IMR-90 (cell line): ENCODE data around the gene RPGRIP1L. TPM values are rescaled to one million over a fixed set of nuclear protein-coding genes. Genes with fewer than 3 reads are reported as not detected.

Experiments used
- ATAC-seq: fragments of 200-7000 bp; cut with Tn5 transposase; 2 replicates; pipeline ENCODE4 v1.9.1; 2020; ENCODE audit warnings: low read depth, mild to moderate bottlenecking, moderate library complexity
- BruUV-seq: library from RNA; stranded (reverse); fragments of 400-500 nt; replicated peaks from 2 replicates; lab custom pipeline; 2021; lab: Mats Ljungman, UMichigan
- CTCF ChIA-PET: fragments of 300-600 bp; formaldehyde crosslinking; extraction: SDS; loops from one replicate; lab custom pipeline; 2021; ENCODE audit warnings: antibody characterized with exemption; lab: Yijun Ruan, JAX
- POLR2A ChIA-PET: fragments of 300-600 bp; sonication (Branson Sonifier 250); formaldehyde crosslinking; loops from one replicate; lab custom pipeline; 2022; ENCODE audit warnings: antibody characterized with exemption; ENCODE audit not compliant: unreplicated experiment; lab: Charles Lee
- DNase-seq: peaks from one replicate; pipeline ENCODE4 v3.0.0; 2013
- H2AFZ ChIP-seq: replicated peaks from 2 replicates; pipeline ENCODE3; 2013; ENCODE audit warnings: low read length, mild to moderate bottlenecking; ENCODE audit not compliant: poor library complexity
- H2AK5ac ChIP-seq: 2 replicates; pipeline ENCODE4 v1.6.1; 2013; ENCODE audit warnings: low read depth, low read length, inconsistent platforms
- H2AK9ac ChIP-seq: replicated peaks from 2 replicates; pipeline ENCODE3; 2013; ENCODE audit warnings: mild to moderate bottlenecking, low read depth, low read length, moderate library complexity; ENCODE audit not compliant: poor library complexity
- H2BK120ac ChIP-seq: 2 replicates; pipeline ENCODE4 v1.6.1; 2013; ENCODE audit warnings: low read depth, low read length, inconsistent platforms
- H2BK15ac ChIP-seq: 3 replicates; pipeline ENCODE4 v1.6.1; 2013; ENCODE audit warnings: low read depth, low read length, inconsistent platforms
- H2BK20ac ChIP-seq: 2 replicates; pipeline ENCODE4 v1.6.1; 2013; ENCODE audit warnings: low read depth, mild to moderate bottlenecking, inconsistent platforms, low read length, moderate library complexity
- H2BK5ac ChIP-seq: 2 replicates; pipeline ENCODE4 v1.6.1; 2013; ENCODE audit warnings: mild to moderate bottlenecking, low read depth, low read length, inconsistent platforms; ENCODE audit not compliant: poor library complexity, severe bottlenecking
- H3K14ac ChIP-seq: replicated peaks from 2 replicates; pipeline ENCODE4 v1.6.1; 2013; ENCODE audit warnings: low read depth, low read length, inconsistent platforms
- H3K18ac ChIP-seq: 2 replicates; pipeline ENCODE4 v1.6.1; 2013; ENCODE audit warnings: low read depth, low read length, control low read depth
- H3K23ac ChIP-seq: 2 replicates; pipeline ENCODE4 v1.6.1; 2013; ENCODE audit warnings: low read depth, low read length, inconsistent platforms
- H3K27ac ChIP-seq: 2 replicates; pipeline ENCODE4 v1.5.1; 2013; ENCODE audit warnings: mild to moderate bottlenecking, control low read depth, low read length; ENCODE audit not compliant: insufficient read depth
- H3K27me3 ChIP-seq: 2 replicates; pipeline ENCODE4 v1.6.1; 2013; ENCODE audit warnings: low read length; ENCODE audit not compliant: control insufficient read depth, insufficient read depth
- H3K36me3 ChIP-seq: 2 replicates; pipeline ENCODE4 v1.6.1; 2013; ENCODE audit warnings: low read length, mixed read lengths; ENCODE audit not compliant: control insufficient read depth, insufficient read depth
- H3K4ac ChIP-seq: 2 replicates; pipeline ENCODE4 v1.6.1; 2013; ENCODE audit warnings: low read depth, low read length, inconsistent platforms
- H3K4me1 ChIP-seq: 2 replicates; pipeline ENCODE4 v1.6.1; 2013; ENCODE audit warnings: low read length, mixed read lengths; ENCODE audit not compliant: control insufficient read depth, insufficient read depth
- H3K4me2 ChIP-seq: 2 replicates; pipeline ENCODE4 v1.6.1; 2013; ENCODE audit warnings: low read depth, mild to moderate bottlenecking, control low read depth, low read length, moderate library complexity
- H3K4me3 ChIP-seq: 2 replicates; pipeline ENCODE4 v1.5.1; 2013; ENCODE audit warnings: low read depth, mild to moderate bottlenecking, control low read depth, low read length, moderate library complexity; ENCODE audit not compliant: insufficient read depth
- H3K56ac ChIP-seq: 2 replicates; pipeline ENCODE4 v1.6.1; 2013; ENCODE audit warnings: low read length, inconsistent platforms; ENCODE audit not compliant: insufficient read depth; ENCODE audit errors: extremely low read depth
- H3K79me1 ChIP-seq, 2 experiments: 2 replicates each; pipeline ENCODE4 v1.6.1; 2013; ENCODE audit warnings: low read length in 2 of 2, inconsistent platforms in 1 of 2, low read depth in 1 of 2
- H3K9ac ChIP-seq: 2 replicates; pipeline ENCODE4 v1.6.1; 2013; ENCODE audit warnings: low read depth, low read length, control low read depth
- H3K9me1 ChIP-seq: 2 replicates; pipeline ENCODE4 v1.6.1; 2013; ENCODE audit warnings: low read length, inconsistent platforms; ENCODE audit not compliant: insufficient read depth
- H3K9me3 ChIP-seq: 2 replicates; pipeline ENCODE4 v1.6.1; 2013; ENCODE audit warnings: low read length; ENCODE audit not compliant: control insufficient read depth, insufficient read depth
- H4K20me1 ChIP-seq: 2 replicates; pipeline ENCODE4 v1.6.1; 2013; ENCODE audit warnings: low read length, inconsistent platforms; ENCODE audit not compliant: insufficient read depth
- H4K5ac ChIP-seq: 2 replicates; pipeline ENCODE4 v1.6.1; 2013; ENCODE audit warnings: mild to moderate bottlenecking, low read depth, low read length, control low read depth
- H4K8ac ChIP-seq, 2 experiments: 2 replicates each; pipeline ENCODE4 v1.6.1; 2013; ENCODE audit warnings: low read depth in 2 of 2, low read length in 2 of 2, control low read depth in 1 of 2, inconsistent platforms in 1 of 2
- H4K91ac ChIP-seq: 2 replicates; pipeline ENCODE4 v1.6.1; 2013; ENCODE audit warnings: low read depth, low read length, inconsistent platforms; ENCODE audit not compliant: insufficient read depth
- CEBPB ChIP-seq: IDR thresholded peaks from 2 replicates; pipeline ENCODE4 v1.6.1; 2012; ENCODE audit warnings: low read depth, low read length, improper control_type of control experiment
- CHD1 ChIP-seq: IDR thresholded peaks from 2 replicates; pipeline ENCODE4 v1.6.1; 2012; ENCODE audit warnings: low read depth, low read length, improper control_type of control experiment
- ELK1 ChIP-seq: fragments of 150-350 bp; IDR thresholded peaks from 2 replicates; pipeline ENCODE4 v1.6.1; 2016; ENCODE audit warnings: low read depth, mild to moderate bottlenecking, low read length, moderate library complexity, borderline replicate concordance
- FOS ChIP-seq: fragments of 150-350 bp; IDR thresholded peaks from 2 replicates; pipeline ENCODE4 v1.6.1; 2016; ENCODE audit warnings: low read depth, low read length
- MAFK ChIP-seq: IDR thresholded peaks from 2 replicates; pipeline ENCODE4 v1.6.1; 2012; ENCODE audit warnings: low read depth, low read length, improper control_type of control experiment
- MAZ ChIP-seq: IDR thresholded peaks from 2 replicates; pipeline ENCODE4 v1.6.1; 2012; ENCODE audit warnings: low read depth, mild to moderate bottlenecking, low read length, improper control_type of control experiment, moderate library complexity, borderline replicate concordance
- MXI1 ChIP-seq: IDR thresholded peaks from 2 replicates; pipeline ENCODE4 v1.6.1; 2012; ENCODE audit warnings: low read depth, mild to moderate bottlenecking, low read length, moderate library complexity, borderline replicate concordance
- RAD21 ChIP-seq: IDR thresholded peaks from 2 replicates; pipeline ENCODE4 v1.6.1; 2012; ENCODE audit warnings: low read length, improper control_type of control experiment
- RFX5 ChIP-seq: IDR thresholded peaks from 2 replicates; pipeline ENCODE4 v1.8.0; 2012; ENCODE audit warnings: low read depth, mild to moderate bottlenecking, low read length, moderate library complexity
- SMC3 ChIP-seq: fragments of 150-350 bp; IDR thresholded peaks from 2 replicates; pipeline ENCODE4 v1.6.1; 2016; ENCODE audit warnings: low read depth, mild to moderate bottlenecking, antibody characterized with exemption, low read length, moderate library complexity
- USF2 ChIP-seq: fragments of 150-350 bp; IDR thresholded peaks from 2 replicates; pipeline ENCODE4 v1.6.1; 2017; ENCODE audit warnings: mild to moderate bottlenecking, antibody characterized with exemption, low read length, low read depth
- WGBS, 2 experiments: methylation state at CpG; one replicate each; pipeline versions ENCODE4 v1.1.5 to v1.1.7; 2013; ENCODE audit warnings: missing lambda C conversion rate in 2 of 2; ENCODE audit not compliant: insufficient read length in 1 of 2; ENCODE audit errors: extremely low coverage in 2 of 2; 5-methylcytosine and 5-hydroxymethylcytosine counted together
- dilution Hi-C: fragments of 300-500 bp; cut with HindIII; formaldehyde crosslinking; loops from one replicate; pipeline ENCODE4 v1.14.3; 2018; ENCODE audit warnings: low sequenced_read_pairs; ENCODE audit not compliant: unreplicated experiment
- in situ Hi-C: fragments of 300-500 bp; cut with MboI; formaldehyde crosslinking; loops from 3 replicates; pipeline ENCODE4 v1.14.3; 2019; ENCODE audit warnings: low sequenced_read_pairs, inconsistent platforms, mixed read lengths
- intact Hi-C: fragments of 100-400 bp; cut with micrococcal nuclease; formaldehyde crosslinking; loops from 2 replicates; pipeline ENCODE4 v1.10.0; 2022
- polyA plus RNA-seq, 3 experiments: library from polyadenylated mRNA; depleted of rRNA; stranded (reverse); fragments of >200 nt; gene quantifications; 2 replicates each; pipeline ENCODE4 v1.2.3, GENCODE V29; 2012; ENCODE audit warnings: low replicate concordance in 1 of 3
- total RNA-seq: library from RNA; depleted of rRNA; stranded (reverse); fragments of >200 nt; gene quantifications from 2 replicates; pipeline ENCODE4 v1.2.3, GENCODE V29; 2012
- TF ChIP-seq, protein P1 (sequence below): conservative IDR thresholded peaks from 2 replicates; pipeline ENCODE4 v1.5.1; 2012; ENCODE audit warnings: mild to moderate bottlenecking, low read depth, low read length, improper control_type of control experiment

The RPGRIP1L gene
- total and polyA plus RNA-seq, 2 of the 4 experiments (the other 2 are of a cell fraction) = 7.3 to 10.4 TPM

DNA sequence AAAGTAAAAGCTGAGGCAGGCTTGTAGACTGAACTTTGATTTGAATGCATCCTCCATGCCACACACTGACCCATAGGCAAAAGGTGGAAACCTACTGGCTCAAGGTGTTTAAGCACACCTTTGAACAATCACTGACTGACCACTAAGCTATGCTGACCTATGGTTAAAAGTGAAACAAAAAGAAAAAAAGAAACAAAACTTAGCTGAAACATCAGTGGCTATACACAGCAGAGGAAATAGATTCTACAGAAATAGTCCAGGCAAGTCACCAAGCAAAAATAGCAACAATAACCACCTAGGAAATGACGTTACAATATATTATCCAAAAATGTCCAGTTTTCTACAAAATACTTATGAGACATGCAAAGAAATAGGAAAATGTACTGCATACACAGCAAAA lies 60.2 kb downstream of the RPGRIP1L start:
- Histone ChIP-seq H4K5ac (no peak overlapping the region), H3K4me2 (no peak overlapping the region), H3K4me3 (no peak overlapping the region), H2BK20ac (no peak overlapping the region), H2BK15ac (no peak overlapping the region), H2BK120ac (no peak overlapping the region), H3K36me3 (peaks cover 2% of the 10 kb centered on the region; the same call in 1 of the 2 replicates), H3K18ac (no peak overlapping the region), H3K14ac (no peak overlapping the region), H3K4ac (no peak overlapping the region), H3K27me3 (no peaks in the 10 kb centered on the region), H2BK5ac (no peak overlapping the region), H3K27ac (no peak overlapping the region), H3K9me1 (no peaks in the 10 kb centered on the region), H3K56ac (no peak overlapping the region), H3K4me1 (no peaks in the 10 kb centered on the region), H4K20me1 (no peaks in the 10 kb centered on the region), H2AK9ac (no peak overlapping the region), H2AK5ac (no peak overlapping the region), H3K9me3 (no peaks in the 10 kb centered on the region), H4K8ac (no peak overlapping the region), H3K79me1 (no peaks in the 10 kb centered on the region), H3K23ac (no peak overlapping the region), H2AFZ (no peak overlapping the region), H4K91ac (no peak overlapping the region), H3K9ac (no peak overlapping the region)
- ChIA-PET POLR2A (no interaction called here), CTCF (no interaction called here)
- intact Hi-C loops = no loop called here
- in situ Hi-C loops = no loop called here
- BruUV-seq = no TSS peak
- TF ChIP-seq FOS (no peak), MAFK (no peak), USF2 (no peak), ELK1 (no peak), SMC3 (no peak), CHD1 (no peak), MXI1 (no peak), RFX5 (no peak), MAZ (no peak), CEBPB (no peak), RAD21 (no peak)
- TF ChIP-seq, protein P1, sequence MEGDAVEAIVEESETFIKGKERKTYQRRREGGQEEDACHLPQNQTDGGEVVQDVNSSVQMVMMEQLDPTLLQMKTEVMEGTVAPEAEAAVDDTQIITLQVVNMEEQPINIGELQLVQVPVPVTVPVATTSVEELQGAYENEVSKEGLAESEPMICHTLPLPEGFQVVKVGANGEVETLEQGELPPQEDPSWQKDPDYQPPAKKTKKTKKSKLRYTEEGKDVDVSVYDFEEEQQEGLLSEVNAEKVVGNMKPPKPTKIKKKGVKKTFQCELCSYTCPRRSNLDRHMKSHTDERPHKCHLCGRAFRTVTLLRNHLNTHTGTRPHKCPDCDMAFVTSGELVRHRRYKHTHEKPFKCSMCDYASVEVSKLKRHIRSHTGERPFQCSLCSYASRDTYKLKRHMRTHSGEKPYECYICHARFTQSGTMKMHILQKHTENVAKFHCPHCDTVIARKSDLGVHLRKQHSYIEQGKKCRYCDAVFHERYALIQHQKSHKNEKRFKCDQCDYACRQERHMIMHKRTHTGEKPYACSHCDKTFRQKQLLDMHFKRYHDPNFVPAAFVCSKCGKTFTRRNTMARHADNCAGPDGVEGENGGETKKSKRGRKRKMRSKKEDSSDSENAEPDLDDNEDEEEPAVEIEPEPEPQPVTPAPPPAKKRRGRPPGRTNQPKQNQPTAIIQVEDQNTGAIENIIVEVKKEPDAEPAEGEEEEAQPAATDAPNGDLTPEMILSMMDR = no peak
- dilution Hi-C loops = no loop called here
- no peak for ATAC-seq
- no peak for DNase-seq
- WGBS, 2 experiments = no CpG with 5 or more reads among the region's 1 CpG
